Karpas-422 (cell line): ENCODE measurements around the gene ZNFX1. TPM values are rescaled to one million over a fixed set of nuclear protein-coding genes. Genes with fewer than 3 reads are reported as not detected.
A peak's percentile ranks its signal among the peaks of the same experiment; 100 is the strongest.

ENCODE experiments used
- DNase-seq: peaks from one replicate; pipeline ENCODE4 v3.0.0-alpha.2; 2015
- H2AFZ ChIP-seq: fragments of 200-600 bp; sonication (generic); 2 replicates; pipeline ENCODE4 v1.6.1; 2014; ENCODE audit warnings: antibody characterized with exemption, low read length, mixed read lengths
- H3K27ac ChIP-seq: fragments of 200-600 bp; sonication (generic); 2 replicates; pipeline ENCODE4 v1.5.1; 2014; ENCODE audit warnings: mild to moderate bottlenecking, low read length, moderate library complexity
- H3K27me3 ChIP-seq: fragments of 200-600 bp; sonication (generic); 2 replicates; pipeline ENCODE4 v1.6.1; 2014; ENCODE audit warnings: low read length, mixed read lengths
- H3K36me3 ChIP-seq: fragments of 200-600 bp; sonication (generic); 2 replicates; pipeline ENCODE4 v1.6.1; 2014; ENCODE audit warnings: low read length, mixed read lengths; ENCODE audit not compliant: insufficient read depth
- H3K4me1 ChIP-seq: fragments of 200-600 bp; sonication (generic); 2 replicates; pipeline ENCODE4 v1.6.1; 2014; ENCODE audit warnings: mild to moderate bottlenecking, low read length, mixed read lengths
- H3K4me2 ChIP-seq: fragments of 200-600 bp; sonication (generic); 2 replicates; pipeline ENCODE4 v1.6.1; 2014; ENCODE audit warnings: low read length, low read depth, mild to moderate bottlenecking; ENCODE audit not compliant: poor library complexity, severe bottlenecking
- H3K4me3 ChIP-seq: fragments of 200-600 bp; sonication (generic); 2 replicates; pipeline ENCODE4 v1.5.1; 2014; ENCODE audit warnings: mild to moderate bottlenecking, antibody characterized with exemption, low read length, mixed read lengths
- H3K79me2 ChIP-seq: fragments of 200-600 bp; sonication (generic); 2 replicates; pipeline ENCODE4 v1.6.1; 2014; ENCODE audit warnings: mild to moderate bottlenecking, low read length, mixed read lengths
- H3K9ac ChIP-seq: fragments of 200-600 bp; sonication (generic); 2 replicates; pipeline ENCODE4 v1.6.0; 2014; ENCODE audit warnings: low read length
- H3K9me2 ChIP-seq: fragments of 200-600 bp; sonication (generic), shearing (Covaris generic); replicated peaks from 2 replicates; pipeline ENCODE4 v1.6.0; 2014; ENCODE audit warnings: mild to moderate bottlenecking, low read length, moderate library complexity; ENCODE audit not compliant: insufficient read depth
- H3K9me3 ChIP-seq: fragments of 300-700, 200-600 bp; sonication (generic); 2 replicates; pipeline ENCODE4 v1.6.1; 2014; ENCODE audit warnings: low read length, mixed read lengths
- H4K20me1 ChIP-seq: fragments of 200-600 bp; sonication (generic); 2 replicates; pipeline ENCODE4 v1.6.1; 2014; ENCODE audit warnings: mild to moderate bottlenecking, antibody characterized with exemption, low read length, low read depth; ENCODE audit not compliant: insufficient read depth
- total RNA-seq: library from RNA; depleted of rRNA; stranded (reverse); fragments of >200 nt; shearing (Covaris generic); gene quantifications from 2 replicates; pipeline ENCODE4 v1.2.3, GENCODE V29; 2014; ENCODE audit warnings: low replicate concordance

ZNFX1 gene
- total RNA-seq, 1 experiment from 2014 or later, result 21.7 TPM

- peaks cover 14% of the 10 kb centered on the region for H3K9me3 ChIP-seq
- H3K79me2 ChIP-seq, result peaks cover 6% of the 10 kb centered on the region; the same call in 1 of the 2 replicates
- H2AFZ ChIP-seq, result no peak overlapping the region
These were observed 11.2 kb upstream of the ZNFX1 start for GRCh38 chr20:49288784-49289696.

GRCh38 chr20:49288250-49288751, 10.4 kb upstream of the ZNFX1 start:
- Histone ChIP-seq H3K79me2 (peaks cover 14% of the 10 kb centered on the region; the same call in 1 of the 2 replicates), H4K20me1 (peaks cover 54% of the 10 kb centered on the region), H3K27me3 (no peaks in the 10 kb centered on the region), H3K9me2 (no peaks in the 10 kb centered on the region), H3K9ac (no peak overlapping the region), H3K4me2 (peak overlapping the region; percentile 31), H2AFZ (no peak overlapping the region), H3K4me1 (peaks cover 69% of the 10 kb centered on the region), H3K9me3 (peaks cover 14% of the 10 kb centered on the region), H3K27ac (peak overlapping the region; percentile 40; the same call in 1 of the 2 replicates), H3K4me3 (no peak overlapping the region), H3K36me3 (peaks cover 68% of the 10 kb centered on the region)
- DNase-seq, result no peak

More at GRCh38 chr20:49288784-49289696, 11.2 kb upstream of the ZNFX1 start:
- Histone ChIP-seq H3K27ac (peak overlapping the region; percentile 67), H3K9me2 (no peaks in the 10 kb centered on the region), H3K36me3 (peaks cover 61% of the 10 kb centered on the region), H3K4me2 (peak overlapping the region; percentile 31), H3K4me3 (no peak overlapping the region), H3K4me1 (peaks cover 64% of the 10 kb centered on the region), H3K9ac (no peak overlapping the region), H4K20me1 (peaks cover 50% of the 10 kb centered on the region), H3K27me3 (no peaks in the 10 kb centered on the region)
- no peak for DNase-seq

GRCh38 chr20:49287555-49288249, 9.8 kb upstream of the ZNFX1 start:
- DNase-seq, result no peak
- Histone ChIP-seq H3K79me2 (peaks cover 20% of the 10 kb centered on the region; the same call in 1 of the 2 replicates), H2AFZ (no peak overlapping the region), H3K9ac (no peak overlapping the region), H4K20me1 (peaks cover 54% of the 10 kb centered on the region), H3K36me3 (peaks cover 74% of the 10 kb centered on the region), H3K4me3 (no peak overlapping the region), H3K4me1 (peaks cover 74% of the 10 kb centered on the region), H3K27ac (peak overlapping the region; percentile 40), H3K4me2 (no peak overlapping the region), H3K9me2 (no peaks in the 10 kb centered on the region), H3K27me3 (no peaks in the 10 kb centered on the region), H3K9me3 (peaks cover 14% of the 10 kb centered on the region)

GRCh38 chr20:49286689-49287551, 9.1 kb upstream of the ZNFX1 start:
- H3K4me3 ChIP-seq, result no peak overlapping the region; the same call in 1 of the 2 replicates
- H3K9me3 ChIP-seq, result peaks cover 14% of the 10 kb centered on the region
- H3K36me3 ChIP-seq, result peaks cover 82% of the 10 kb centered on the region
- H3K4me1 ChIP-seq, result peaks cover 74% of the 10 kb centered on the region
- H3K27ac ChIP-seq, result no peak overlapping the region
- no peaks in the 10 kb centered on the region for H3K27me3 ChIP-seq
- no peak for DNase-seq
- H4K20me1 ChIP-seq, result peaks cover 59% of the 10 kb centered on the region
- peaks cover 27% of the 10 kb centered on the region for H3K79me2 ChIP-seq
- H3K9me2 ChIP-seq, result no peaks in the 10 kb centered on the region
- H2AFZ ChIP-seq, result no peak overlapping the region
- no peak overlapping the region for H3K9ac ChIP-seq
- no peak overlapping the region for H3K4me2 ChIP-seq

- peaks cover 59% of the 10 kb centered on the region for H4K20me1 ChIP-seq
- H3K4me1 ChIP-seq, result peaks cover 75% of the 10 kb centered on the region
- no peak for DNase-seq
- H3K27ac ChIP-seq, result no peak overlapping the region
- peaks cover 92% of the 10 kb centered on the region for H3K36me3 ChIP-seq
- H3K9ac ChIP-seq, result no peak overlapping the region
- H3K79me2 ChIP-seq, result peaks cover 36% of the 10 kb centered on the region
- H3K4me3 ChIP-seq, result no peak overlapping the region
- H3K9me3 ChIP-seq, result peaks cover 19% of the 10 kb centered on the region
- no peaks in the 10 kb centered on the region for H3K9me2 ChIP-seq
- no peak overlapping the region for H2AFZ ChIP-seq
- H3K4me2 ChIP-seq, result no peak overlapping the region
- no peaks in the 10 kb centered on the region for H3K27me3 ChIP-seq
These were observed 8.1 kb upstream of the ZNFX1 start for GRCh38 chr20:49285813-49286494.

GRCh38 chr20:49285233-49285668, 7.4 kb upstream of the ZNFX1 start:
- H3K9me3 ChIP-seq, result peaks cover 26% of the 10 kb centered on the region
- H3K27ac ChIP-seq, result no peak overlapping the region
- peaks cover 73% of the 10 kb centered on the region for H3K4me1 ChIP-seq
- no peak for DNase-seq
- H3K9ac ChIP-seq, result no peak overlapping the region
- no peaks in the 10 kb centered on the region for H3K9me2 ChIP-seq
- H2AFZ ChIP-seq, result no peak overlapping the region
- no peaks in the 10 kb centered on the region for H3K27me3 ChIP-seq
- H3K36me3 ChIP-seq, result peaks cover 92% of the 10 kb centered on the region
- H4K20me1 ChIP-seq, result peaks cover 62% of the 10 kb centered on the region
- H3K4me2 ChIP-seq, result no peak overlapping the region
- no peak overlapping the region for H3K4me3 ChIP-seq
- H3K79me2 ChIP-seq, result peaks cover 43% of the 10 kb centered on the region

GRCh38 chr20:49284818-49285217, 7.0 kb upstream of the ZNFX1 start:
- Histone ChIP-seq H3K27ac (no peak overlapping the region), H3K27me3 (no peaks in the 10 kb centered on the region), H2AFZ (no peak overlapping the region), H3K79me2 (peaks cover 48% of the 10 kb centered on the region), H4K20me1 (peaks cover 62% of the 10 kb centered on the region), H3K36me3 (peaks cover 96% of the 10 kb centered on the region), H3K9ac (no peak overlapping the region), H3K4me2 (no peak overlapping the region), H3K9me3 (peaks cover 30% of the 10 kb centered on the region), H3K4me3 (no peak overlapping the region), H3K4me1 (peaks cover 73% of the 10 kb centered on the region), H3K9me2 (no peaks in the 10 kb centered on the region)
- no peak for DNase-seq
